HAP-1 (cell line): Measurements from ENCODE around the gene ALOX5.
"Not testable (repeated sequence)": the region's sequence is repeated elsewhere in the genome, so short reads cannot be mapped to it uniquely, and the experiment has no call there.

Experiments used
- DNase-seq, 2 experiments: peaks; one replicate each; pipeline ENCODE4 v3.0.0-alpha.2; 2016 to 2020; ENCODE audit warnings: low spot score in 2 of 2
- H3K27me3 ChIP-seq: fragments of 250-450 bp; sonication (Bioruptor Pico); 2 replicates; pipeline ENCODE4 v1.5.1; 2020; ENCODE audit warnings: low read depth, mild to moderate bottlenecking, moderate library complexity
- H3K36me3 ChIP-seq: fragments of 250-450 bp; sonication (Bioruptor Pico); replicated peaks from 2 replicates; pipeline ENCODE4 v1.5.1; 2020; ENCODE audit warnings: mild to moderate bottlenecking
- H3K4me1 ChIP-seq: fragments of 250-450 bp; sonication (Bioruptor Pico); 2 replicates; pipeline ENCODE4 v1.5.1; 2020; ENCODE audit warnings: mild to moderate bottlenecking
- H3K4me3 ChIP-seq: fragments of 250-450 bp; sonication (Bioruptor Pico); 2 replicates; pipeline ENCODE4 v1.5.1; 2020; ENCODE audit warnings: mild to moderate bottlenecking, moderate library complexity
- H3K9me3 ChIP-seq: fragments of 250-450 bp; sonication (Bioruptor Pico); 2 replicates; pipeline ENCODE4 v1.5.1; 2020; ENCODE audit warnings: mild to moderate bottlenecking, moderate library complexity
- in situ Hi-C: fragments of 300-500 bp; cut with MboI; formaldehyde crosslinking; loops from 3 replicates; pipeline ENCODE4 v1.14.3; 2020; ENCODE audit warnings: low sequenced_read_pairs, inconsistent platforms, mixed read lengths

The ALOX5 gene

GRCh38 chr10:45379891-45380540, 6.0 kb downstream of the ALOX5 start:
- in situ Hi-C loops = no loop called here
- Histone ChIP-seq H3K36me3 (no peaks in the 10 kb centered on the region), H3K4me1 (no peaks in the 10 kb centered on the region), H3K9me3 (no peaks in the 10 kb centered on the region), H3K4me3 (no peak overlapping the region), H3K27me3 (peaks cover under 1% of the 10 kb centered on the region; the same call in 1 of the 2 replicates)
- no peak for DNase-seq

- H3K4me3 ChIP-seq = no peak overlapping the region
- in situ Hi-C loops = no loop called here
- no peak for DNase-seq
- no peaks in the 10 kb centered on the region for H3K9me3 ChIP-seq
- H3K27me3 ChIP-seq = no peaks in the 10 kb centered on the region
- no peaks in the 10 kb centered on the region for H3K4me1 ChIP-seq
- H3K36me3 ChIP-seq = no peaks in the 10 kb centered on the region
Observed at GRCh38 chr10:45380903-45381620, 7.0 kb downstream of the ALOX5 start.

GRCh38 chr10:45382591-45382990, 8.6 kb downstream of the ALOX5 start:
- Histone ChIP-seq H3K4me1 (no peaks in the 10 kb centered on the region), H3K9me3 (no peaks in the 10 kb centered on the region), H3K27me3 (no peaks in the 10 kb centered on the region), H3K4me3 (no peak overlapping the region), H3K36me3 (no peaks in the 10 kb centered on the region)
- in situ Hi-C loops = no loop called here
- no peak for DNase-seq

GRCh38 chr10:45383682-45384330, 9.8 kb downstream of the ALOX5 start:
- Histone ChIP-seq H3K36me3 (no peaks in the 10 kb centered on the region), H3K9me3 (no peaks in the 10 kb centered on the region), H3K4me1 (no peaks in the 10 kb centered on the region), H3K4me3 (no peak overlapping the region), H3K27me3 (no peaks in the 10 kb centered on the region)
- in situ Hi-C loops = no loop called here
- DNase-seq = no peak

GRCh38 chr10:45386657-45387056, 12.6 kb downstream of the ALOX5 start:
- Histone ChIP-seq H3K4me3 (no peak overlapping the region), H3K27me3 (no peaks in the 10 kb centered on the region), H3K36me3 (no peaks in the 10 kb centered on the region), H3K4me1 (no peaks in the 10 kb centered on the region), H3K9me3 (no peaks in the 10 kb centered on the region)
- in situ Hi-C loops = no loop called here
- DNase-seq = no peak

- Histone ChIP-seq H3K9me3 (no peaks in the 10 kb centered on the region), H3K27me3 (no peaks in the 10 kb centered on the region), H3K36me3 (no peaks in the 10 kb centered on the region), H3K4me1 (no peaks in the 10 kb centered on the region), H3K4me3 (no peak overlapping the region)
- in situ Hi-C loops = no loop called here
- no peak for DNase-seq
Observed at GRCh38 chr10:45387096-45387893, 13.3 kb downstream of the ALOX5 start.

- H3K36me3 ChIP-seq, H3K4me1 ChIP-seq, DNase-seq, H3K4me3 ChIP-seq, H3K27me3 ChIP-seq, H3K9me3 ChIP-seq, in situ Hi-C loops: not testable (repeated sequence)
Observed at GRCh38 chr10:45389671-45390070, 15.7 kb downstream of the ALOX5 start.

- DNase-seq, H3K27me3 ChIP-seq, H3K4me3 ChIP-seq, in situ Hi-C loops, H3K36me3 ChIP-seq, H3K4me1 ChIP-seq, H3K9me3 ChIP-seq: not testable (repeated sequence)
Observed at GRCh38 chr10:45391636-45392035, 17.6 kb downstream of the ALOX5 start.

GRCh38 chr10:45395554-45395953, 21.5 kb downstream of the ALOX5 start:
- Histone ChIP-seq H3K4me3 (no peak overlapping the region), H3K36me3 (no peaks in the 10 kb centered on the region), H3K9me3 (no peaks in the 10 kb centered on the region; the same call in 1 of the 2 replicates), H3K4me1 (no peaks in the 10 kb centered on the region), H3K27me3 (no peaks in the 10 kb centered on the region)
- in situ Hi-C loops = no loop called here
- DNase-seq = no peak

GRCh38 chr10:45398595-45398994, 24.6 kb downstream of the ALOX5 start:
- in situ Hi-C loops = no loop called here

GRCh38 chr10:45399113-45399512, 25.1 kb downstream of the ALOX5 start:
- no peaks in the 10 kb centered on the region for H3K36me3 ChIP-seq

More at GRCh38 chr10:45398595-45398994, 24.6 kb downstream of the ALOX5 start:
- Histone ChIP-seq H3K4me1 (no peaks in the 10 kb centered on the region), H3K9me3 (no peaks in the 10 kb centered on the region; the same call in 1 of the 2 replicates), H3K4me3 (no peak overlapping the region), H3K27me3 (no peaks in the 10 kb centered on the region), H3K36me3 (no peaks in the 10 kb centered on the region)
- DNase-seq = no peak

GRCh38 chr10:45403151-45403550, 29.1 kb downstream of the ALOX5 start:
- H3K4me3 ChIP-seq = no peak overlapping the region
- no peaks in the 10 kb centered on the region for H3K36me3 ChIP-seq
- no peaks in the 10 kb centered on the region for H3K27me3 ChIP-seq
- no peaks in the 10 kb centered on the region for H3K9me3 ChIP-seq
- in situ Hi-C loops = no loop called here
- H3K4me1 ChIP-seq = no peaks in the 10 kb centered on the region
- DNase-seq = no peak

More at GRCh38 chr10:45399113-45399512, 25.1 kb downstream of the ALOX5 start:
- H3K9me3 ChIP-seq = no peaks in the 10 kb centered on the region; the same call in 1 of the 2 replicates
- H3K4me3 ChIP-seq = no peak overlapping the region
- no peaks in the 10 kb centered on the region for H3K27me3 ChIP-seq
- in situ Hi-C loops = no loop called here
- no peaks in the 10 kb centered on the region for H3K4me1 ChIP-seq
- DNase-seq = no peak

- in situ Hi-C loops = no loop called here
- Histone ChIP-seq H3K4me1 (no peaks in the 10 kb centered on the region), H3K4me3 (no peak overlapping the region), H3K27me3 (no peaks in the 10 kb centered on the region), H3K36me3 (no peaks in the 10 kb centered on the region), H3K9me3 (no peaks in the 10 kb centered on the region)
- no peak for DNase-seq
Observed at GRCh38 chr10:45404087-45404769, 30.2 kb downstream of the ALOX5 start.
